DOHH2 (cell line): ENCODE data around the gene ERG.

Source experiments
- EZH2phosphoT487 ChIP-seq: fragments of 200-600 bp; sonication (generic); IDR thresholded peaks from 2 replicates; pipeline ENCODE4 v1.6.1; 2017; ENCODE audit warnings: borderline replicate concordance, mild to moderate bottlenecking, antibody characterized with exemption, low read length, moderate library complexity, mixed read lengths
- TF ChIP-seq, protein P1 (sequence below): fragments of 200-600 bp; sonication (generic); IDR thresholded peaks from one replicate; pipeline ENCODE4 v1.5.1; 2014; ENCODE audit warnings: antibody characterized with exemption, mild to moderate bottlenecking, low read depth, low read length; ENCODE audit not compliant: poor library complexity, severe bottlenecking

DNA sequence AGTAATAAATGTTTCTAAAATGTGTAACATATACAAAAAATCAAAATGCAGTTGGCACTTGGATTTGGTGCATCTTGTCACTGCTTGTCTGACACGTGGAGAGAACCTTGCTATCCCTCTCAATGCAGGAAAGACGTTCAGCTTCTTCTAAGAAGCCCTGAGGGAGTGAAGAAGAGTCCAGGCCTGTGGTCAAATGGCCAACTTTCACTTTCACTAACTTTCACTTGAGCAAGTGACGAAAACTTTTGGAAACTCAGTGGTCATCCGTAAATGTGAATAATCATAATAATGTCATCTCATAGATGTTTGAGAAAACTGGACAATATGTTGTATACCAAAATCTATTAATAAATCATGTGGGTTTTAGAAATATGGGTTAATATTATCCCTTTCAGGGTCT lies 61.9 kb downstream of the ERG start:
- TF ChIP-seq, protein P1, sequence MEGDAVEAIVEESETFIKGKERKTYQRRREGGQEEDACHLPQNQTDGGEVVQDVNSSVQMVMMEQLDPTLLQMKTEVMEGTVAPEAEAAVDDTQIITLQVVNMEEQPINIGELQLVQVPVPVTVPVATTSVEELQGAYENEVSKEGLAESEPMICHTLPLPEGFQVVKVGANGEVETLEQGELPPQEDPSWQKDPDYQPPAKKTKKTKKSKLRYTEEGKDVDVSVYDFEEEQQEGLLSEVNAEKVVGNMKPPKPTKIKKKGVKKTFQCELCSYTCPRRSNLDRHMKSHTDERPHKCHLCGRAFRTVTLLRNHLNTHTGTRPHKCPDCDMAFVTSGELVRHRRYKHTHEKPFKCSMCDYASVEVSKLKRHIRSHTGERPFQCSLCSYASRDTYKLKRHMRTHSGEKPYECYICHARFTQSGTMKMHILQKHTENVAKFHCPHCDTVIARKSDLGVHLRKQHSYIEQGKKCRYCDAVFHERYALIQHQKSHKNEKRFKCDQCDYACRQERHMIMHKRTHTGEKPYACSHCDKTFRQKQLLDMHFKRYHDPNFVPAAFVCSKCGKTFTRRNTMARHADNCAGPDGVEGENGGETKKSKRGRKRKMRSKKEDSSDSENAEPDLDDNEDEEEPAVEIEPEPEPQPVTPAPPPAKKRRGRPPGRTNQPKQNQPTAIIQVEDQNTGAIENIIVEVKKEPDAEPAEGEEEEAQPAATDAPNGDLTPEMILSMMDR = no peak
- TF ChIP-seq EZH2phosphoT487 = no peak
